Loucy (cell line): Measurements from ENCODE around the gene CPT1B.

Source experiments
- H2AFZ ChIP-seq: fragments of 200-600 bp; sonication (generic); 2 replicates; pipeline ENCODE4 v1.6.0; 2016; ENCODE audit warnings: antibody characterized with exemption, mild to moderate bottlenecking, low read length, moderate library complexity
- H3F3A ChIP-seq: fragments of 200-600 bp; 2 replicates; pipeline ENCODE4 v1.6.0; 2016; ENCODE audit warnings: antibody characterized with exemption, low read depth, mild to moderate bottlenecking
- H3K27me3 ChIP-seq: fragments of 200-600 bp; sonication (generic); 2 replicates; pipeline ENCODE4 v1.6.1; 2014; ENCODE audit warnings: low read length, mild to moderate bottlenecking; ENCODE audit not compliant: insufficient read depth, poor library complexity, severe bottlenecking
- H3K36me3 ChIP-seq: fragments of 200-600 bp; sonication (generic); 2 replicates; pipeline ENCODE4 v1.6.1; 2016; ENCODE audit warnings: low read length; ENCODE audit not compliant: insufficient read depth
- H3K4me1 ChIP-seq: fragments of 200-600 bp; sonication (generic); 2 replicates; pipeline ENCODE4 v1.5.1; 2014; ENCODE audit warnings: low read length, mild to moderate bottlenecking; ENCODE audit not compliant: insufficient read depth, poor library complexity, severe bottlenecking
- H3K4me2 ChIP-seq: fragments of 200-600 bp; sonication (generic); 2 replicates; pipeline ENCODE4 v1.6.0; 2014; ENCODE audit warnings: antibody characterized with exemption, low read length, low read depth, mild to moderate bottlenecking; ENCODE audit not compliant: poor library complexity, severe bottlenecking
- H3K4me3 ChIP-seq: fragments of 200-600 bp; sonication (generic); 2 replicates; pipeline ENCODE4 v1.5.1; 2014; ENCODE audit warnings: low read length, mild to moderate bottlenecking, mixed read lengths; ENCODE audit not compliant: poor library complexity, severe bottlenecking
- H3K79me2 ChIP-seq: fragments of 200-600 bp; sonication (generic); 2 replicates; pipeline ENCODE4 v1.6.1; 2014; ENCODE audit warnings: low read length; ENCODE audit not compliant: insufficient read depth
- H3K9ac ChIP-seq: fragments of 200-600 bp; sonication (generic); 2 replicates; pipeline ENCODE4 v1.6.0; 2014; ENCODE audit warnings: mild to moderate bottlenecking, low read depth, low read length, moderate library complexity; ENCODE audit not compliant: poor library complexity, severe bottlenecking
- H3K9me2 ChIP-seq: fragments of 200-600 bp; sonication (generic); replicated peaks from 2 replicates; pipeline ENCODE4 v1.6.1; 2016; ENCODE audit warnings: low read depth, low read length, mixed read lengths
- H3K9me3 ChIP-seq: fragments of 200-600 bp; sonication (generic); 2 replicates; pipeline ENCODE4 v1.6.1; 2014; ENCODE audit warnings: mild to moderate bottlenecking, antibody characterized with exemption, low read length, low read depth; ENCODE audit not compliant: insufficient read depth
- H4K20me1 ChIP-seq: fragments of 200-600 bp; sonication (generic); 2 replicates; pipeline ENCODE4 v1.6.0; 2014; ENCODE audit warnings: antibody characterized with exemption, low read length, mild to moderate bottlenecking; ENCODE audit not compliant: insufficient read depth, poor library complexity, severe bottlenecking
- CTCF ChIP-seq: fragments of 200-600 bp; sonication (generic); conservative IDR thresholded peaks from 2 replicates; pipeline ENCODE4 v1.5.1; 2014; ENCODE audit warnings: mild to moderate bottlenecking, antibody characterized with exemption, low read length
- EZH2phosphoT487 ChIP-seq: fragments of 200-600 bp; IDR thresholded peaks from 2 replicates; pipeline ENCODE4 v1.6.1; 2018; ENCODE audit warnings: antibody characterized with exemption, mild to moderate bottlenecking, moderate library complexity, borderline replicate concordance

CPT1B gene

GRCh38 chr22:50526108-50526833 lies 52.0 kb downstream of the CPT1B start:
- Histone ChIP-seq H3K79me2 (peaks cover 16% of the 10 kb centered on the region; the same call in 1 of the 2 replicates), H2AFZ (peak overlapping the region; percentile 91)

GRCh38 chr22:50525858-50526107 lies 52.4 kb downstream of the CPT1B start:
- H3K4me3 ChIP-seq: peak overlapping the region; percentile 84
- peaks cover 16% of the 10 kb centered on the region; the same call in 1 of the 2 replicates for H3K79me2 ChIP-seq

More at GRCh38 chr22:50526108-50526833, 52.0 kb downstream of the CPT1B start:
- H3F3A ChIP-seq: peaks cover 4% of the 10 kb centered on the region; the same call in 1 of the 2 replicates
- H3K4me3 ChIP-seq: peak overlapping the region; percentile 84
- TF ChIP-seq CTCF (peak; percentile 59), EZH2phosphoT487 (no peak)
- H3K4me2 ChIP-seq: peak overlapping the region; percentile 90
- H3K27me3 ChIP-seq: no peaks in the 10 kb centered on the region
- H3K9me2 ChIP-seq: no peaks in the 10 kb centered on the region
- peak overlapping the region; percentile 90 for H3K9ac ChIP-seq
- peaks cover 28% of the 10 kb centered on the region; the same call in 1 of the 2 replicates for H3K36me3 ChIP-seq
- no peaks in the 10 kb centered on the region for H3K9me3 ChIP-seq
- H3K4me1 ChIP-seq: peaks cover 16% of the 10 kb centered on the region
- H4K20me1 ChIP-seq: peaks cover 8% of the 10 kb centered on the region

GRCh38 chr22:50525104-50525857 lies 52.9 kb downstream of the CPT1B start, which contains the start of gene SCO2:
Gene SCO2, minus strand, starts transcription at chr22:50525598. Its CDS starts 1,187 bp downstream, at chr22:50524411.
- peak within 1 kb of the TSS; percentile 84 for H3K4me3 ChIP-seq
- peak within 1 kb of the TSS; percentile 90 for H3K9ac ChIP-seq
- no peaks in the 10 kb centered on the region for H3K9me2 ChIP-seq
- H3K27me3 ChIP-seq: no peaks in the 10 kb centered on the region
- H3K4me2 ChIP-seq: peak within 1 kb of the TSS; percentile 90
- H3K4me1 ChIP-seq: peaks cover 16% of the 10 kb centered on the region
- H3K79me2 ChIP-seq: peaks cover 16% of the 10 kb centered on the region; the same call in 1 of the 2 replicates
- peaks cover 9% of the 10 kb centered on the region for H4K20me1 ChIP-seq
- H2AFZ ChIP-seq: peak within 1 kb of the TSS; percentile 91
- no peaks in the 10 kb centered on the region for H3K9me3 ChIP-seq
- TF ChIP-seq CTCF (no peak; the same call in 1 of the 2 replicates), EZH2phosphoT487 (no peak)
- H3F3A ChIP-seq: peaks cover 4% of the 10 kb centered on the region; the same call in 1 of the 2 replicates
- peaks cover 35% of the 10 kb centered on the region; the same call in 1 of the 2 replicates for H3K36me3 ChIP-seq

More at GRCh38 chr22:50525858-50526107, 52.4 kb downstream of the CPT1B start:
- Histone ChIP-seq H3K4me2 (peak overlapping the region; percentile 90), H3K9me3 (no peaks in the 10 kb centered on the region), H3K36me3 (peaks cover 33% of the 10 kb centered on the region; the same call in 1 of the 2 replicates), H3K9me2 (no peaks in the 10 kb centered on the region), H3F3A (peaks cover 4% of the 10 kb centered on the region; the same call in 1 of the 2 replicates), H3K27me3 (no peaks in the 10 kb centered on the region), H2AFZ (peak overlapping the region; percentile 91), H4K20me1 (peaks cover 9% of the 10 kb centered on the region), H3K9ac (peak overlapping the region; percentile 90), H3K4me1 (peaks cover 16% of the 10 kb centered on the region)
- TF ChIP-seq CTCF (0 out of 2 replicates have a peak, but pooled peaks have one; percentile 53), EZH2phosphoT487 (no peak)
